Stimulated activated memory B cell treated with anti-CD40 and anti-IgM and Interleukin-4, amounts not matched to agents 10 μg/mL and 1 μg/mL and 100 μg/mL, for 72 hours (primary cell): ENCODE measurements around the gene RPS25.
"Not testable (repeated sequence)": the region's sequence is repeated elsewhere in the genome, so short reads cannot be mapped to it uniquely, and the experiment has no call there.

Experiments used
- ATAC-seq: fragments of 150-1000 bp; cut with Tn5 transposase; 2 replicates; pipeline ENCODE4 v1.10.0; 2021
- H3K27ac Mint-ChIP-seq: one replicate; pipeline ENCODE4 v1.8.0; 2022; ENCODE audit warnings: mild to moderate bottlenecking, mixed read lengths
- H3K27me3 Mint-ChIP-seq: one replicate; pipeline ENCODE4 v1.8.0; 2022; ENCODE audit warnings: mixed read lengths
- H3K36me3 Mint-ChIP-seq: one replicate; pipeline ENCODE4 v1.8.0; 2022; ENCODE audit warnings: mixed read lengths
- H3K4me1 Mint-ChIP-seq: one replicate; pipeline ENCODE4 v1.8.0; 2022; ENCODE audit warnings: mixed read lengths
- H3K4me3 Mint-ChIP-seq: one replicate; pipeline ENCODE4 v1.8.0; 2022; ENCODE audit warnings: mild to moderate bottlenecking, moderate library complexity, mixed read lengths
- H3K9me3 Mint-ChIP-seq: one replicate; pipeline ENCODE4 v1.8.0; 2022; ENCODE audit warnings: mixed read lengths

The RPS25 gene

GRCh38 chr11:119048644-119049043, 30.5 kb upstream of the RPS25 start:
- peaks cover 84% of the 10 kb centered on the region for H3K36me3 Mint-ChIP-seq
- no peaks in the 10 kb centered on the region for H3K9me3 Mint-ChIP-seq
- ATAC-seq, result no peak
- H3K4me3 Mint-ChIP-seq, result no peak overlapping the region
- peaks cover 35% of the 10 kb centered on the region for H3K4me1 Mint-ChIP-seq
- no peak overlapping the region for H3K27ac Mint-ChIP-seq
- H3K27me3 Mint-ChIP-seq, result no peaks in the 10 kb centered on the region

GRCh38 chr11:119047205-119047604, 29.1 kb upstream of the RPS25 start:
- H3K27me3 Mint-ChIP-seq, result no peaks in the 10 kb centered on the region

GRCh38 chr11:119046489-119046888, 28.3 kb upstream of the RPS25 start:
- Mint-ChIP-seq H3K4me1 (peaks cover 20% of the 10 kb centered on the region), H3K4me3 (no peak overlapping the region), H3K36me3 (peaks cover 65% of the 10 kb centered on the region), H3K27me3 (no peaks in the 10 kb centered on the region), H3K9me3 (no peaks in the 10 kb centered on the region), H3K27ac (no peak overlapping the region)
- no peak for ATAC-seq

More at GRCh38 chr11:119047205-119047604, 29.1 kb upstream of the RPS25 start:
- Mint-ChIP-seq H3K4me1 (peaks cover 22% of the 10 kb centered on the region), H3K4me3 (no peak overlapping the region), H3K9me3 (no peaks in the 10 kb centered on the region), H3K36me3 (peaks cover 70% of the 10 kb centered on the region), H3K27ac (no peak overlapping the region)
- no peak for ATAC-seq

GRCh38 chr11:119044708-119045107, 26.6 kb upstream of the RPS25 start:
- Mint-ChIP-seq H3K36me3 (peaks cover 54% of the 10 kb centered on the region), H3K4me1 (peaks cover 14% of the 10 kb centered on the region), H3K27me3 (no peaks in the 10 kb centered on the region), H3K9me3 (no peaks in the 10 kb centered on the region), H3K4me3 (no peak overlapping the region), H3K27ac (no peak overlapping the region)
- no peak for ATAC-seq

GRCh38 chr11:119042927-119043326, 24.8 kb upstream of the RPS25 start:
- H3K4me1 Mint-ChIP-seq, result peaks cover 20% of the 10 kb centered on the region
- H3K27ac Mint-ChIP-seq, result no peak overlapping the region
- H3K4me3 Mint-ChIP-seq, result no peak overlapping the region
- no peaks in the 10 kb centered on the region for H3K27me3 Mint-ChIP-seq
- peaks cover 36% of the 10 kb centered on the region for H3K36me3 Mint-ChIP-seq
- H3K9me3 Mint-ChIP-seq, result no peaks in the 10 kb centered on the region
- ATAC-seq, result no peak

- no peaks in the 10 kb centered on the region for H3K27me3 Mint-ChIP-seq
- ATAC-seq, result no peak
- no peak overlapping the region for H3K4me3 Mint-ChIP-seq
- H3K27ac Mint-ChIP-seq, result peak overlapping the region; percentile 9
- H3K4me1 Mint-ChIP-seq, result peaks cover 20% of the 10 kb centered on the region
- H3K36me3 Mint-ChIP-seq, result peaks cover 26% of the 10 kb centered on the region
- H3K9me3 Mint-ChIP-seq, result no peaks in the 10 kb centered on the region
Observed at GRCh38 chr11:119041821-119042514, 23.8 kb upstream of the RPS25 start.

- H3K27me3 Mint-ChIP-seq, H3K9me3 Mint-ChIP-seq, H3K36me3 Mint-ChIP-seq, H3K27ac Mint-ChIP-seq, ATAC-seq, H3K4me3 Mint-ChIP-seq: not testable (repeated sequence)
- H3K4me1 Mint-ChIP-seq, result peaks cover 20% of the 10 kb centered on the region
Observed at GRCh38 chr11:119039471-119039870, 21.3 kb upstream of the RPS25 start.

- Mint-ChIP-seq H3K4me3 (no peak overlapping the region), H3K4me1 (peaks cover 20% of the 10 kb centered on the region), H3K9me3 (no peaks in the 10 kb centered on the region), H3K27me3 (no peaks in the 10 kb centered on the region), H3K36me3 (no peaks in the 10 kb centered on the region), H3K27ac (no peak overlapping the region)
- ATAC-seq, result no peak
Observed at GRCh38 chr11:119038884-119039283, 20.7 kb upstream of the RPS25 start.

GRCh38 chr11:119034813-119035212, 16.7 kb upstream of the RPS25 start:
- H3K4me1 Mint-ChIP-seq, result peaks cover 14% of the 10 kb centered on the region
- ATAC-seq, result no peak
- no peaks in the 10 kb centered on the region for H3K27me3 Mint-ChIP-seq
- no peak overlapping the region for H3K4me3 Mint-ChIP-seq
- no peak overlapping the region for H3K27ac Mint-ChIP-seq
- H3K9me3 Mint-ChIP-seq, result no peaks in the 10 kb centered on the region
- H3K36me3 Mint-ChIP-seq, result no peaks in the 10 kb centered on the region

- not testable (repeated sequence) for H3K4me3 Mint-ChIP-seq
Observed at GRCh38 chr11:119033421-119033820, 15.3 kb upstream of the RPS25 start.

GRCh38 chr11:119031912-119032280, 13.8 kb upstream of the RPS25 start:
- Mint-ChIP-seq H3K9me3 (no peaks in the 10 kb centered on the region), H3K27ac (no peak overlapping the region), H3K36me3 (no peaks in the 10 kb centered on the region), H3K4me1 (peaks cover 23% of the 10 kb centered on the region), H3K27me3 (no peaks in the 10 kb centered on the region), H3K4me3 (no peak overlapping the region)
- no peak for ATAC-seq

More at GRCh38 chr11:119033421-119033820, 15.3 kb upstream of the RPS25 start:
- peaks cover 18% of the 10 kb centered on the region for H3K4me1 Mint-ChIP-seq
- not testable (repeated sequence) for H3K27me3 Mint-ChIP-seq, ATAC-seq, H3K36me3 Mint-ChIP-seq, H3K27ac Mint-ChIP-seq, H3K9me3 Mint-ChIP-seq

- no peaks in the 10 kb centered on the region for H3K9me3 Mint-ChIP-seq
- peaks cover 2% of the 10 kb centered on the region for H3K36me3 Mint-ChIP-seq
- H3K4me3 Mint-ChIP-seq, result peak within 1 kb of the TSS; percentile 88
- H3K4me1 Mint-ChIP-seq, result peaks cover 23% of the 10 kb centered on the region
- H3K27me3 Mint-ChIP-seq, result no peaks in the 10 kb centered on the region
- peak within 1 kb of the TSS; percentile 85 for H3K27ac Mint-ChIP-seq
- peak; percentile 94 for ATAC-seq
Observed at GRCh38 chr11:119030329-119031047, 12.3 kb upstream of the RPS25 start, which contains the start of gene SLC37A4. SLC37A4 (minus strand) TSS chr11:119030877.

GRCh38 chr11:119030029-119030328, 11.8 kb upstream of the RPS25 start:
- Mint-ChIP-seq H3K27me3 (no peaks in the 10 kb centered on the region), H3K4me1 (peaks cover 23% of the 10 kb centered on the region), H3K9me3 (no peaks in the 10 kb centered on the region), H3K36me3 (peaks cover 7% of the 10 kb centered on the region), H3K4me3 (peak overlapping the region; percentile 88), H3K27ac (peak overlapping the region; percentile 85)
- peak; percentile 22 for ATAC-seq

GRCh38 chr11:119029340-119030028, 11.3 kb upstream of the RPS25 start:
- H3K36me3 Mint-ChIP-seq, result peaks cover 12% of the 10 kb centered on the region
- H3K4me3 Mint-ChIP-seq, result peak overlapping the region; percentile 88
- H3K4me1 Mint-ChIP-seq, result peaks cover 26% of the 10 kb centered on the region
- H3K27me3 Mint-ChIP-seq, result no peaks in the 10 kb centered on the region
- H3K27ac Mint-ChIP-seq, result peak overlapping the region; percentile 85
- ATAC-seq, result peak; percentile 4
- H3K9me3 Mint-ChIP-seq, result no peaks in the 10 kb centered on the region

- Mint-ChIP-seq H3K27me3 (no peaks in the 10 kb centered on the region), H3K4me1 (peaks cover 30% of the 10 kb centered on the region), H3K9me3 (no peaks in the 10 kb centered on the region), H3K36me3 (peaks cover 17% of the 10 kb centered on the region), H3K27ac (peak overlapping the region; percentile 85), H3K4me3 (peak overlapping the region; percentile 88)
- no peak for ATAC-seq
Observed at GRCh38 chr11:119029069-119029339, 10.9 kb upstream of the RPS25 start.
